HepG2 (cell line): Measurements from ENCODE around the gene DOK1. TPM values are rescaled to one million over a fixed set of nuclear protein-coding genes. Genes with fewer than 3 reads are reported as not detected.
A peak's percentile ranks its signal among the peaks of the same experiment; 100 is the strongest.

ENCODE experiments used
- BORCS8-MEF2B ChIP-seq: sonication (generic); formaldehyde crosslinking; IDR thresholded peaks from 2 replicates; pipeline ENCODE4 v1.8.0; 2022; ENCODE audit warnings: mild to moderate bottlenecking, missing genetic modification reagents
- EEA1 ChIP-seq: sonication (generic); formaldehyde crosslinking; IDR thresholded peaks from 2 replicates; pipeline ENCODE4 v1.5.1; 2020; ENCODE audit warnings: mild to moderate bottlenecking, missing genetic modification reagents, borderline replicate concordance
- GFI1 ChIP-seq: sonication (generic); formaldehyde crosslinking; IDR thresholded peaks from 2 replicates; pipeline ENCODE4 v1.5.0; 2020; ENCODE audit warnings: missing genetic modification reagents, mild to moderate bottlenecking, borderline replicate concordance
- HDAC6 ChIP-seq: fragments of 200-600 bp; sonication (generic); IDR thresholded peaks from 2 replicates; pipeline ENCODE4 v1.7.0; 2017; ENCODE audit warnings: mild to moderate bottlenecking, antibody characterized with exemption, low read length, low read depth
- HHEX ChIP-seq: IDR thresholded peaks from 2 replicates; pipeline ENCODE4 v1.6.1; 2016; ENCODE audit warnings: control low read depth
- HNRNPL ChIP-seq: fragments of 200-400 bp; formaldehyde crosslinking; IDR thresholded peaks from 2 replicates; pipeline ENCODE4 v1.6.1; 2017; ENCODE audit warnings: mild to moderate bottlenecking, low read depth, low read length
- KDM1A ChIP-seq: IDR thresholded peaks from 2 replicates; pipeline ENCODE4 v1.6.1; 2016; ENCODE audit warnings: missing compliant biosample characterization
- KDM2A ChIP-seq: sonication (generic); formaldehyde crosslinking; IDR thresholded peaks from 2 replicates; pipeline ENCODE4 v1.4.0; 2020; ENCODE audit warnings: low read depth, missing genetic modification reagents, borderline replicate concordance
- KDM3A ChIP-seq: IDR thresholded peaks from 2 replicates; pipeline ENCODE4 v1.6.1; 2018; ENCODE audit warnings: low read depth, missing compliant biosample characterization
- KLF9 ChIP-seq: IDR thresholded peaks from 2 replicates; pipeline ENCODE4 v1.6.1; 2016; ENCODE audit warnings: low read depth
- KMT2B ChIP-seq: IDR thresholded peaks from 2 replicates; pipeline ENCODE4 v1.6.1; 2016; ENCODE audit warnings: missing genetic modification reagents, missing compliant biosample characterization
- MED8 ChIP-seq: sonication (generic); formaldehyde crosslinking; IDR thresholded peaks from 2 replicates; pipeline ENCODE4 v1.8.1; 2023; ENCODE audit warnings: mild to moderate bottlenecking, missing genetic modification reagents; ENCODE audit not compliant: insufficient replicate concordance
- MNT ChIP-seq: fragments of 450-650 bp; IDR thresholded peaks from 2 replicates; pipeline ENCODE4 v1.6.1; 2016
- NPAS2 ChIP-seq: sonication (generic); formaldehyde crosslinking; IDR thresholded peaks from 2 replicates; pipeline ENCODE4 v1.8.0; 2022; ENCODE audit warnings: mild to moderate bottlenecking, missing genetic modification reagents, borderline replicate concordance
- RARA ChIP-seq: IDR thresholded peaks from 2 replicates; pipeline ENCODE4 v1.6.1; 2016; ENCODE audit warnings: missing genetic modification reagents, missing compliant biosample characterization
- RBM39 ChIP-seq: fragments of 200-400 bp; formaldehyde crosslinking; IDR thresholded peaks from one replicate; pipeline ENCODE4 v1.6.1; 2018; ENCODE audit warnings: antibody characterized with exemption, mild to moderate bottlenecking, low read depth, low read length; ENCODE audit not compliant: poor library complexity, severe bottlenecking
- SP1 ChIP-seq, 2 experiments: fragments of 450-650 bp in 1 of 2; sonication (generic) in 1 of 2; formaldehyde crosslinking in 1 of 2; IDR thresholded peaks; 2 replicates each; pipeline versions ENCODE4 v1.4.0 to v1.6.1; 2016 to 2020; ENCODE audit warnings: missing genetic modification reagents in 1 of 2
- ZC3H13 ChIP-seq: sonication (generic); formaldehyde crosslinking; IDR thresholded peaks from 2 replicates; pipeline ENCODE4 v1.8.1; 2023; ENCODE audit warnings: mild to moderate bottlenecking, missing genetic modification reagents, moderate library complexity
- ZEB1 ChIP-seq: IDR thresholded peaks from 2 replicates; pipeline ENCODE4 v1.6.1; 2012; ENCODE audit warnings: mild to moderate bottlenecking, low read depth, inconsistent platforms; ENCODE audit not compliant: insufficient replicate concordance
- ZFP1 ChIP-seq: IDR thresholded peaks from 2 replicates; pipeline ENCODE4 v1.6.1; 2016
- ZNF230 ChIP-seq: sonication (generic); formaldehyde crosslinking; IDR thresholded peaks from 2 replicates; pipeline ENCODE4 v1.4.0; 2020; ENCODE audit warnings: mild to moderate bottlenecking, missing genetic modification reagents
- ZNF281 ChIP-seq: sonication (generic); formaldehyde crosslinking; IDR thresholded peaks from 2 replicates; pipeline ENCODE4 v1.4.0; 2020; ENCODE audit warnings: missing genetic modification reagents, borderline replicate concordance
- ZNF292 ChIP-seq: sonication (generic); formaldehyde crosslinking; IDR thresholded peaks from 2 replicates; pipeline ENCODE4 v1.8.1; 2022; ENCODE audit warnings: mild to moderate bottlenecking, low read depth, missing genetic modification reagents, borderline replicate concordance
- ZNF546 ChIP-seq: sonication (generic); formaldehyde crosslinking; conservative IDR thresholded peaks from 2 replicates; pipeline ENCODE4 v1.8.1; 2023; ENCODE audit warnings: mild to moderate bottlenecking, missing genetic modification reagents
- polyA plus RNA-seq, 8 experiments: library from polyadenylated mRNA; depleted of rRNA in 3 of 8; stranded (reverse) in 7 of 8; unstranded in 1 of 8; fragments of >200 nt; fragmentation: Illumina TruSeq in 4 of 8; extraction: Trizol in 4 of 8; gene quantifications; 2 replicates each; pipeline versions ENCODE4 v1.2.1 to v1.2.3, GENCODE V29; 2011 to 2016; ENCODE audit warnings: low read depth in 4 of 8, missing spikeins in 1 of 8, mixed read lengths in 1 of 8; ENCODE audit not compliant: insufficient read depth in 1 of 8
- total RNA-seq, 5 experiments: library from RNA; depleted of rRNA; stranded (reverse); fragments of >200 nt; fragmentation: Illumina TruSeq; extraction: Trizol; gene quantifications; 2 replicates each; pipeline ENCODE4 v1.2.3, GENCODE V29; 2016; ENCODE audit warnings: low read depth in 1 of 5
- TF ChIP-seq, protein P1 (sequence below): sonication (generic); formaldehyde crosslinking; conservative IDR thresholded peaks from 2 replicates; pipeline ENCODE4 v1.8.0; 2022; ENCODE audit warnings: mild to moderate bottlenecking, moderate library complexity, missing genetic modification reagents

The DOK1 gene
- total and polyA plus RNA-seq, 2 of the 13 experiments (the other 11 are each of a cell fraction or from before 2014, with no cell fraction given) = 0.53 to 0.74 TPM

GRCh38 chr2:74507145-74507925, 47.2 kb upstream of the DOK1 start, which contains the start of gene PCGF1 (continued):
- TF ChIP-seq ZNF281 (CRISPR knock-in tag) (no peak), HNRNPL (peak; percentile 65; the same call in 1 of the 2 replicates), MED8 (CRISPR knock-in tag) (no peak), ZNF292 (CRISPR knock-in tag) (peak; percentile 57; the same call in 1 of the 2 replicates), BORCS8-MEF2B (CRISPR knock-in tag) (peak; percentile 53), KDM3A (CRISPR knock-in tag) (no peak; the same call in 1 of the 2 replicates), RARA (CRISPR knock-in tag) (peak; percentile 58; the same call in 1 of the 2 replicates), KDM2A (CRISPR knock-in tag) (peak; percentile 100), RBM39 (peak; percentile 86), GFI1 (CRISPR knock-in tag) (no peak), ZEB1 (no peak), HDAC6 (no peak), NPAS2 (CRISPR knock-in tag) (peak; percentile 89; the same call in 1 of the 2 replicates), ZC3H13 (CRISPR knock-in tag) (peak; percentile 100), ZNF230 (CRISPR knock-in tag) (peak; percentile 93; the same call in 1 of the 2 replicates), KLF9 (no peak), ZFP1 (CRISPR knock-in tag) (no peak), MNT (peak; percentile 80), SP1 (IDR thresholded peaks at IDR 0.05) (no peak), SP1 (CRISPR knock-in tag; IDR thresholded peaks at IDR 0.05) (0 out of 2 replicates have a peak, but pooled peaks have one; percentile 33), KMT2B (CRISPR knock-in tag) (peak; percentile 72), ZNF546 (peak; percentile 83), KDM1A (CRISPR knock-in tag) (no peak), EEA1 (peak; percentile 48; the same call in 1 of the 2 replicates), HHEX (CRISPR knock-in tag) (peak; percentile 7; the same call in 1 of the 2 replicates)
- TF ChIP-seq, protein P1, sequence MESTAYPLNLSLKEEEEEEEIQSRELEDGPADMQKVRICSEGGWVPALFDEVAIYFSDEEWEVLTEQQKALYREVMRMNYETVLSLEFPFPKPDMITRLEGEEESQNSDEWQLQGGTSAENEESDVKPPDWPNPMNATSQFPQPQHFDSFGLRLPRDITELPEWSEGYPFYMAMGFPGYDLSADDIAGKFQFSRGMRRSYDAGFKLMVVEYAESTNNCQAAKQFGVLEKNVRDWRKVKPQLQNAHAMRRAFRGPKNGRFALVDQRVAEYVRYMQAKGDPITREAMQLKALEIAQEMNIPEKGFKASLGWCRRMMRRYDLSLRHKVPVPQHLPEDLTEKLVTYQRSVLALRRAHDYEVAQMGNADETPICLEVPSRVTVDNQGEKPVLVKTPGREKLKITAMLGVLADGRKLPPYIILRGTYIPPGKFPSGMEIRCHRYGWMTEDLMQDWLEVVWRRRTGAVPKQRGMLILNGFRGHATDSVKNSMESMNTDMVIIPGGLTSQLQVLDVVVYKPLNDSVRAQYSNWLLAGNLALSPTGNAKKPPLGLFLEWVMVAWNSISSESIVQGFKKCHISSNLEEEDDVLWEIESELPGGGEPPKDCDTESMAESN (CRISPR knock-in tag) = peak; percentile 94
